Lower leg skin (tissue), 4 donors: ENCODE measurements around the gene CD8B. TPM values are rescaled to one million over a fixed set of nuclear protein-coding genes. Genes with fewer than 3 reads are reported as not detected.
"Not testable (repeated sequence)": the region's sequence is repeated elsewhere in the genome, so short reads cannot be mapped to it uniquely, and the experiment has no call there.

Experiments
- DNase-seq, 2 donors: peaks; one replicate each; pipeline ENCODE4 v3.0.0-alpha.2; 2019; ENCODE audit warnings: low spot score in 2 of 2
- H3K4me3 ChIP-seq: fragments of 200-600 bp; sonication (generic); 2 replicates; pipeline ENCODE4 v1.5.1; 2017; ENCODE audit warnings: mild to moderate bottlenecking, low read depth; ENCODE audit not compliant: poor library complexity, severe bottlenecking
- WGBS, 2 donors: methylation state at CpG; one replicate each; pipeline ENCODE4 v1.1.5; 2018; 5-methylcytosine and 5-hydroxymethylcytosine counted together
- intact Hi-C: fragments of 100-400 bp; cut with DNase I; formaldehyde crosslinking; loops from one replicate; pipeline ENCODE4 v1.15.0; 2023; ENCODE audit warnings: low total_unique reads
- total RNA-seq, 4 donors: library from RNA; depleted of rRNA; stranded (reverse); fragments of >200 nt; gene quantifications; one replicate each; pipeline ENCODE4 v1.1.0, GENCODE V29; 2016

Gene CD8B
- 1 to 10 TPM in 2 of 4 donors, under 1 TPM in 1, not detected in 1; 0.76 to 2.4 (median 1.2) TPM for total RNA-seq

DNA sequence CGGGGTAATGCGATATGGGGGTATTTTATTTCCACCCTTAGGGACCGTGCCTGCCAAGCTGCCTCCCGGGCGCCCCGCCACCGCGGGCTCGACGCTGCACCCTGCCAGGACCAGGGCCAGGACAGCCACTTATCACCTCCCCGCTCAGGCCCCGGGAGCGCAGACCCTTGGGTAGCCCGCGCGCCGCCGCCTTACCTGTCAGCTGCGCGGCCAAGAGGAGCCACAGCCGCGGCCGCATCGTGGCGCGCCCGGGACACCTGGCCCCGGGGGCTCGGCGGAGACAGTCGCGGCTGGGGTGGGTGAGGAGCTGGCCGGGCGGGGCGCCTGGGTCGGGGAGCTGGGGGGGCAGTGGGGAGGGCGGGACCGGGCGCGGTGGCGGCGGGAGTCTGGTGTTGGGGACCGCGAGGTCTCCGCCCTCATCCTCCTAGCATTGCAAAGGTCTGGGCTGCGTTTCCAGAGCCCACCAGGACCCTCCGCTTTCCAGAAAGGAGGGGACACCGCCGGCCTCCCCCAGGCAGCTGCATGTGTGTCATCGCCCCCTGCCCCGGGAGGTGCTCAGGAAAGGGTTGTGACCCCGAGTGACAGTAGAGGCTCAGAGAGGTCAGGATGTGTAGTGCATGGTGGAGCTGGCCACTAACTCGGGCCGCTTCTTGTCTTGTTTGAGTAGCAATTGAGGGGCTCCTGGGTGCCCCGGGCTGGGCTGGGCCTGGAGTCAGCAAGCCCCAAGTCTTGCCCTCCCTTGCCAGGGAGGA, at the start of gene CD8B:
TSS of gene CD8B (minus strand) at position 259 of the 752 bp plus-strand sequence. CDS start at position 238, 21 bp downstream.
- intact Hi-C loops = not testable (repeated sequence)

GRCh38 chr2:86905868-86906267, 44.2 kb upstream of the CD8B start:
- no CpG with 5 or more reads among the region's 1 CpG for WGBS, 2 donors
- intact Hi-C loops, H3K4me3 ChIP-seq, DNase-seq: not testable (repeated sequence)

More for the DNA sequence above, at the start of gene CD8B:
- H3K4me3 ChIP-seq, DNase-seq: not testable (repeated sequence)
- WGBS, 2 donors = 6 to 9% methylated on average over 18 to 28 of the region's 55 CpGs

- DNase-seq, H3K4me3 ChIP-seq, intact Hi-C loops: not testable (repeated sequence)
- WGBS, 2 donors = 58 to 59% methylated on average over 4 of the region's 4 CpGs
Observed at GRCh38 chr2:86900687-86901086, 39.0 kb upstream of the CD8B start.

- H3K4me3 ChIP-seq, intact Hi-C loops, DNase-seq: not testable (repeated sequence)
- 67% methylated on average over 1 of the region's 3 CpGs; no CpG with 5 or more reads in 1 of the 2 donors for WGBS, 2 donors
Observed at GRCh38 chr2:86886026-86886425, 24.3 kb upstream of the CD8B start.

DNA sequence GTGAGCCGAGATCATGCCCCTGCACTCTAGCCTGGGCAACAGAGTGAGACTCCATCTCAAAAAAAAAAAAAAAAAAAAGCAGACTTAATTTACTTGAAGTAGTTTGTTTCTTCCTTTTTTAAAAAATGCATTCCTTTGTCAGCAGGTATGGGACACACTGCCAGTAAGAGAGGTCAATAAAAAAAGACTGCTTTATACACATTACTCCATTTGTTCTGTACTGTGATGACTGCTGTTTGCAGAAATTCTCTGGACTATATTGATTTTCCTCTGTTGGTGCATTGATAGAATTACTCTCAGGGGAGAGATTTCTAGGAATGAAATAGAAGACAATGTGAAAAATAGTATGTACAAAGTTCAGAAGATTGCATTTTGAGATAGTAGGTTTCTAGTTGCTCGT, 21.2 kb upstream of the CD8B start:
- DNase-seq, H3K4me3 ChIP-seq, intact Hi-C loops: not testable (repeated sequence)
- 70% methylated on average over 2 of the region's 2 CpGs for WGBS, 2 donors

GRCh38 chr2:86882118-86882665, 20.5 kb upstream of the CD8B start:
- H3K4me3 ChIP-seq, DNase-seq, intact Hi-C loops: not testable (repeated sequence)
- 87 to 92% methylated on average over 5 of the region's 5 CpGs for WGBS, 2 donors

DNA sequence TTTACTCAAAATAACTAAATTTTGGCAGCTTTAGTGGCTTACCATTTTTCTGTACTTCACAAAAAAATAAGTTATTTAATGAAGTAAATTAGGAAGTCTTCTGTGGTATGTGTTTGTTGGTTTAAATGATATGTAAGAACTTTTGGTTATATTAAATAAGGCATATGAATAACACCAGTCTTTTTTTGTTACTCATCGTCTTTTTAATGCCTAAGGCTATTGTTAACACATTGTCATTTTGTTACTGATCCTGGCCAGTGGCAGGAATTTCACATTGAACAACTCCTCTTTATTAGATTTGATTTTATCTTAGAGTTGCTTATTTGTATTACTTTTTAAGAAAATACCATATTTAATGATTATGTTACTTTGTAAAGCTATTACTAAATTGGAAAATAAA, 17.3 kb upstream of the CD8B start:
- WGBS, 2 donors = 26 to 32% methylated on average over 1 of the region's 1 CpG
- DNase-seq, H3K4me3 ChIP-seq, intact Hi-C loops: not testable (repeated sequence)

DNA sequence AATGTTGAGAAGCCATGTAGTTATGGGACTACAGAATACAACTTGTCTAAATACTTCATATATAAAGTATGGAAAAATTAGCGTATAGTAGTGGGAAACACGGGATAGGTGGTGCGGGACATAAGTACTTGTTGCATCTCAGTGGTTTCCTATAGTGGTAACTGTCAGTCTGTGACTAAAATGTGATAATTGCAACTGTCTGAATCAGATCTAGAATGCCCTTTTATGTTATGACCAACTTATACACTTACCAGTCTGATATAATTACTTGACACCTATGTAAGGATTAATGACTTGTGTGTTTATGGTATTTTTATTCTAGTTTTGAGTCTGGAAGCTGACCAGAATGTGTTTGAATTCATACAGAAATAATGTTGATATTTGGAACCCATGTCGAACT, 9.3 kb upstream of the CD8B start:
- WGBS, 2 donors = 90 to 100% methylated on average over 1 of the region's 4 CpGs

DNA sequence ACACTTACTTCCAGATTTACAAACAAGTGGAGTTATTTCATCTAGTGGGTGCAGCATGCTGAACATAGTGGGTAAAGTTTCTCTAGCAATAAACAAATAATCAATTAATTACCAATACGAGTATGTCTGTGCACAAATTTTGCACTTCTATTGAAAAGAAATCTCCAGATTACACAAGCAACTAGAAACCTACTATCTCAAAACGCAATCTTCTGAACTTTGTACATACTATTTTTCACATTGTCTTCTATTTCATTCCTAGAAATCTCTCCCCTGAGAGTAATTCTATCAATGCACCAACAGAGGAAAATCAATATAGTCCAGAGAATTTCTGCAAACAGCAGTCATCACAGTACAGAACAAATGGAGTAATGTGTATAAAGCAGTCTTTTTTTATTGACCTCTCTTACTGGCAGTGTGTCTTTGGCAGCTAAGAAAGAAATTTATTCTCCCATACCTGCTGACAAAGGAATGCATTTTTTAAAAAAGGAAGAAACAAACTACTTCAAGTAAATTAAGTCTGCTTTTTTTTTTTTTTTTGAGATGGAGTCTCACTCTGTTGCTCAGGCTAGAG, 7.3 kb upstream of the CD8B start:
- WGBS, 2 donors = 82 to 83% methylated on average over 2 of the region's 2 CpGs
- H3K4me3 ChIP-seq, intact Hi-C loops, DNase-seq: not testable (repeated sequence)

More for the DNA sequence above, 9.3 kb upstream of the CD8B start:
- DNase-seq, intact Hi-C loops, H3K4me3 ChIP-seq: not testable (repeated sequence)

- intact Hi-C loops, H3K4me3 ChIP-seq, DNase-seq: not testable (repeated sequence)
- 8 to 37% methylated on average over 6 to 9 of the region's 12 CpGs for WGBS, 2 donors
Observed at GRCh38 chr2:86862380-86862703, 656 bp upstream of the CD8B start.

GRCh38 chr2:86861175-86861574, 511 bp downstream of the CD8B start:
- H3K4me3 ChIP-seq, DNase-seq, intact Hi-C loops: not testable (repeated sequence)
- 70 to 72% methylated on average over 11 of the region's 11 CpGs for WGBS, 2 donors

GRCh38 chr2:86860573-86860972, 1.1 kb downstream of the CD8B start:
- DNase-seq, H3K4me3 ChIP-seq, intact Hi-C loops: not testable (repeated sequence)
- WGBS, 2 donors = 80 to 84% methylated on average over 5 to 7 of the region's 8 CpGs

GRCh38 chr2:86857688-86858087, 4.0 kb downstream of the CD8B start:
- DNase-seq, H3K4me3 ChIP-seq, intact Hi-C loops: not testable (repeated sequence)
- 85 to 95% methylated on average over 5 of the region's 5 CpGs for WGBS, 2 donors

DNA sequence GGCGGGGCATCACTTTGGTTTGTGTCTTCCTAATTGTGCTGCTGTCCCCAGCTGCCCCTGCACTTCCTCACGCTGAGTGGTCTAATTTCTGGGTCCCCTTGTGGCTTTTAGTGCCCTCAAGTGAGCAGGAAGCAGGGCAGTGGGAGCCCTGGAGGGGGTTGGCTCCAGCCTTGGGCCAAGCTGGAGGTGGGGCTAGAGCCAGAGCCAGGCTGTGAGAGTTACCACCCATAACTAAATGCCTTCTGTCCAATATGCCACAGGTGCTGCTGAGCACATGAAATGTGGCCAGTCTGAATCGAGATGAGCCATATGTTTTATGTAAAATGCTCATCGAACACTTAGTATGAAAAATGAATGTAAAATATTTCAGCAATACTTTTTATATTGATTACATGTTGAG, 5.2 kb downstream of the CD8B start:
- DNase-seq, H3K4me3 ChIP-seq, intact Hi-C loops: not testable (repeated sequence)
- WGBS, 2 donors = 77 to 89% methylated on average over 2 to 4 of the region's 4 CpGs

GRCh38 chr2:86855981-86856380, 5.7 kb downstream of the CD8B start:
- H3K4me3 ChIP-seq, DNase-seq, intact Hi-C loops: not testable (repeated sequence)
- WGBS, 2 donors = 36 to 51% methylated on average over 6 of the region's 6 CpGs
